Dendritic cell treated with granulocyte-macrophage colony-stimulating factor and Interleukin-4, amounts not matched to agents 40 ng/mL and 50 ng/mL, for 4 days (primary cell): ENCODE measurements around the gene COIL.
"Not testable (repeated sequence)": the region's sequence is repeated elsewhere in the genome, so short reads cannot be mapped to it uniquely, and the experiment has no call there.

Experiments used
- H3K27ac Mint-ChIP-seq: one replicate; pipeline ENCODE4 v1.8.0; 2022; ENCODE audit warnings: mild to moderate bottlenecking, mixed read lengths
- H3K27me3 Mint-ChIP-seq: one replicate; pipeline ENCODE4 v1.8.0; 2022; ENCODE audit warnings: mild to moderate bottlenecking, mixed read lengths
- H3K36me3 Mint-ChIP-seq: one replicate; pipeline ENCODE4 v1.8.0; 2022; ENCODE audit warnings: low read depth, mixed read lengths
- H3K4me1 Mint-ChIP-seq: one replicate; pipeline ENCODE4 v1.8.0; 2022; ENCODE audit warnings: low read depth, mixed read lengths
- H3K4me3 Mint-ChIP-seq: one replicate; pipeline ENCODE4 v1.8.0; 2022; ENCODE audit warnings: mild to moderate bottlenecking, moderate library complexity, mixed read lengths
- H3K9me3 Mint-ChIP-seq: one replicate; pipeline ENCODE4 v1.8.0; 2022; ENCODE audit warnings: mixed read lengths
- intact Hi-C: fragments of 100-400 bp; cut with micrococcal nuclease; formaldehyde crosslinking; loops from one replicate; pipeline ENCODE4 v1.15.0; 2022

Gene COIL

GRCh38 chr17:56970974-56971373 lies 10.1 kb upstream of the COIL start:
- H3K36me3 Mint-ChIP-seq: no peaks in the 10 kb centered on the region
- H3K27me3 Mint-ChIP-seq: no peaks in the 10 kb centered on the region
- intact Hi-C loops: loop anchor here (10.0 kb wide), 1 partner anchor 114 kb away; the partner anchor contains the start of gene AKAP1
- H3K4me3 Mint-ChIP-seq: no peak overlapping the region
- no peaks in the 10 kb centered on the region for H3K4me1 Mint-ChIP-seq
- H3K27ac Mint-ChIP-seq: no peak overlapping the region
- H3K9me3 Mint-ChIP-seq: no peaks in the 10 kb centered on the region

- no peaks in the 10 kb centered on the region for H3K36me3 Mint-ChIP-seq
- no peak overlapping the region for H3K4me3 Mint-ChIP-seq
- no peaks in the 10 kb centered on the region for H3K4me1 Mint-ChIP-seq
- H3K27ac Mint-ChIP-seq: no peak overlapping the region
- intact Hi-C loops: no loop called here
- H3K9me3 Mint-ChIP-seq: no peaks in the 10 kb centered on the region
- no peaks in the 10 kb centered on the region for H3K27me3 Mint-ChIP-seq
Observed at GRCh38 chr17:56966338-56966737, 5.5 kb upstream of the COIL start.

GRCh38 chr17:56965681-56966080 lies 4.8 kb upstream of the COIL start:
- H3K27ac Mint-ChIP-seq, H3K27me3 Mint-ChIP-seq, H3K9me3 Mint-ChIP-seq, H3K4me3 Mint-ChIP-seq, H3K4me1 Mint-ChIP-seq, intact Hi-C loops, H3K36me3 Mint-ChIP-seq: not testable (repeated sequence)

- H3K27ac Mint-ChIP-seq, intact Hi-C loops, H3K27me3 Mint-ChIP-seq, H3K36me3 Mint-ChIP-seq, H3K4me1 Mint-ChIP-seq, H3K9me3 Mint-ChIP-seq, H3K4me3 Mint-ChIP-seq: not testable (repeated sequence)
Observed at GRCh38 chr17:56965241-56965640, 4.4 kb upstream of the COIL start.

- peaks cover 13% of the 10 kb centered on the region for H3K36me3 Mint-ChIP-seq
- no peak overlapping the region for H3K4me3 Mint-ChIP-seq
- H3K9me3 Mint-ChIP-seq: no peaks in the 10 kb centered on the region
- no peak overlapping the region for H3K27ac Mint-ChIP-seq
- intact Hi-C loops: no loop called here
- H3K4me1 Mint-ChIP-seq: peaks cover 20% of the 10 kb centered on the region
- no peaks in the 10 kb centered on the region for H3K27me3 Mint-ChIP-seq
Observed at GRCh38 chr17:56956992-56957391, 3.9 kb downstream of the COIL start.

GRCh38 chr17:56949595-56949994 lies 11.3 kb downstream of the COIL start:
- Mint-ChIP-seq H3K27me3 (no peaks in the 10 kb centered on the region), H3K4me1 (no peaks in the 10 kb centered on the region), H3K4me3 (no peak overlapping the region), H3K36me3 (peaks cover 59% of the 10 kb centered on the region), H3K27ac (no peak overlapping the region), H3K9me3 (no peaks in the 10 kb centered on the region)
- intact Hi-C loops: no loop called here

GRCh38 chr17:56948491-56948890 lies 12.4 kb downstream of the COIL start:
- H3K27ac Mint-ChIP-seq: no peak overlapping the region
- H3K4me1 Mint-ChIP-seq: no peaks in the 10 kb centered on the region
- intact Hi-C loops: no loop called here
- H3K36me3 Mint-ChIP-seq: peaks cover 70% of the 10 kb centered on the region
- no peaks in the 10 kb centered on the region for H3K27me3 Mint-ChIP-seq
- H3K4me3 Mint-ChIP-seq: no peak overlapping the region
- no peaks in the 10 kb centered on the region for H3K9me3 Mint-ChIP-seq

- intact Hi-C loops: no loop called here
- no peaks in the 10 kb centered on the region for H3K27me3 Mint-ChIP-seq
- H3K36me3 Mint-ChIP-seq: peaks cover 76% of the 10 kb centered on the region
- H3K9me3 Mint-ChIP-seq: no peaks in the 10 kb centered on the region
- no peak overlapping the region for H3K4me3 Mint-ChIP-seq
- H3K27ac Mint-ChIP-seq: no peak overlapping the region
- H3K4me1 Mint-ChIP-seq: no peaks in the 10 kb centered on the region
Observed at GRCh38 chr17:56947741-56948140, 13.1 kb downstream of the COIL start.

- H3K9me3 Mint-ChIP-seq: no peaks in the 10 kb centered on the region
- H3K27ac Mint-ChIP-seq: no peak overlapping the region
- H3K27me3 Mint-ChIP-seq: no peaks in the 10 kb centered on the region
- H3K4me1 Mint-ChIP-seq: no peaks in the 10 kb centered on the region
- no peak overlapping the region for H3K4me3 Mint-ChIP-seq
- H3K36me3 Mint-ChIP-seq: peaks cover 85% of the 10 kb centered on the region
- intact Hi-C loops: no loop called here
Observed at GRCh38 chr17:56945938-56946505, 14.8 kb downstream of the COIL start.

GRCh38 chr17:56943505-56944125 lies 17.2 kb downstream of the COIL start:
- no peaks in the 10 kb centered on the region for H3K27me3 Mint-ChIP-seq
- peaks cover 85% of the 10 kb centered on the region for H3K36me3 Mint-ChIP-seq
- H3K27ac Mint-ChIP-seq: no peak overlapping the region
- H3K4me3 Mint-ChIP-seq: no peak overlapping the region
- H3K9me3 Mint-ChIP-seq: no peaks in the 10 kb centered on the region
- intact Hi-C loops: loop anchor here (5.0 kb wide), 1 partner anchor 36 kb away; no protein-coding TSS in a partner anchor
- no peaks in the 10 kb centered on the region for H3K4me1 Mint-ChIP-seq

- Mint-ChIP-seq H3K4me3 (no peak overlapping the region), H3K27me3 (no peaks in the 10 kb centered on the region), H3K27ac (no peak overlapping the region), H3K36me3 (peaks cover 81% of the 10 kb centered on the region), H3K4me1 (peaks cover 5% of the 10 kb centered on the region), H3K9me3 (no peaks in the 10 kb centered on the region)
- intact Hi-C loops: loop anchor here (1.0 to 5.0 kb wide), 3 partner anchors 33 to 121 kb away; no protein-coding TSS in a partner anchor
Observed at GRCh38 chr17:56939869-56940484, 20.9 kb downstream of the COIL start.

- H3K27ac Mint-ChIP-seq, H3K27me3 Mint-ChIP-seq, H3K9me3 Mint-ChIP-seq, H3K4me1 Mint-ChIP-seq, H3K4me3 Mint-ChIP-seq: not testable (repeated sequence)
- H3K36me3 Mint-ChIP-seq: peaks cover 78% of the 10 kb centered on the region
- intact Hi-C loops: loop anchor here (5.0 kb wide), 1 partner anchor 46 kb away; no protein-coding TSS in a partner anchor
Observed at GRCh38 chr17:56938206-56938605, 22.6 kb downstream of the COIL start.

- peaks cover 5% of the 10 kb centered on the region for H3K4me1 Mint-ChIP-seq
- H3K4me3 Mint-ChIP-seq: no peak overlapping the region
- no peak overlapping the region for H3K27ac Mint-ChIP-seq
- no peaks in the 10 kb centered on the region for H3K9me3 Mint-ChIP-seq
- intact Hi-C loops: loop anchor here (5.0 kb wide), 1 partner anchor 45 kb away; no protein-coding TSS in a partner anchor
- H3K27me3 Mint-ChIP-seq: no peaks in the 10 kb centered on the region
- peaks cover 76% of the 10 kb centered on the region for H3K36me3 Mint-ChIP-seq
Observed at GRCh38 chr17:56937687-56938086, 23.2 kb downstream of the COIL start.

- Mint-ChIP-seq H3K27ac (no peak overlapping the region), H3K4me1 (peaks cover 5% of the 10 kb centered on the region), H3K27me3 (no peaks in the 10 kb centered on the region), H3K4me3 (no peak overlapping the region), H3K36me3 (peaks cover 75% of the 10 kb centered on the region), H3K9me3 (no peaks in the 10 kb centered on the region)
- intact Hi-C loops: loop anchor here (5.0 kb wide), 1 partner anchor 45 kb away; no protein-coding TSS in a partner anchor
Observed at GRCh38 chr17:56936697-56937322, 24.0 kb downstream of the COIL start.
